Activated CD4-positive, alpha-beta memory T cell treated with anti-CD3 and anti-CD28 coated beads, Interleukin-2, amount 10 ng/mL, durations not matched to agents 7 days and 5 days (primary cell): Measurements from ENCODE around the gene CATSPERB. TPM values are rescaled to one million over a fixed set of nuclear protein-coding genes. Genes with fewer than 3 reads are reported as not detected.
"Not testable (repeated sequence)": the region's sequence is repeated elsewhere in the genome, so short reads cannot be mapped to it uniquely, and the experiment has no call there.

Experiments used
- CTCF ChIA-PET: fragments of 350-600 bp; sonication (Branson Sonifier 250); formaldehyde crosslinking; loops from one replicate; lab custom pipeline; 2021; ENCODE audit warnings: antibody characterized with exemption, inconsistent platforms; lab: Charles Lee
- POLR2A ChIA-PET: fragments of 350-600 bp; sonication (Branson Sonifier 250); formaldehyde crosslinking; loops from one replicate; lab custom pipeline; 2021; ENCODE audit warnings: antibody characterized with exemption; lab: Charles Lee
- DNase-seq: peaks from one replicate; pipeline ENCODE4 v3.0.0-alpha.2; 2020
- H3K27ac Mint-ChIP-seq: one replicate; pipeline ENCODE4 v1.8.0; 2021; ENCODE audit warnings: mild to moderate bottlenecking, mixed read lengths
- H3K27me3 Mint-ChIP-seq: one replicate; pipeline ENCODE4 v1.8.0; 2021; ENCODE audit warnings: mixed read lengths
- H3K36me3 Mint-ChIP-seq: one replicate; pipeline ENCODE4 v1.8.0; 2021; ENCODE audit warnings: low read depth, mixed read lengths
- H3K4me1 Mint-ChIP-seq: one replicate; pipeline ENCODE4 v1.8.0; 2021; ENCODE audit warnings: mixed read lengths
- H3K4me3 Mint-ChIP-seq: one replicate; pipeline ENCODE4 v1.8.0; 2021; ENCODE audit warnings: mild to moderate bottlenecking, mixed read lengths
- H3K9me3 Mint-ChIP-seq: one replicate; pipeline ENCODE4 v1.8.0; 2021; ENCODE audit warnings: mixed read lengths
- total RNA-seq, 2 experiments: library from RNA; stranded (reverse); gene quantifications; one replicate each; pipeline ENCODE4 v1.2.3, GENCODE V29; 2021

Gene CATSPERB
- total RNA-seq, 2 experiments from 2014 or later: 1.8 to 2.5 TPM

DNA sequence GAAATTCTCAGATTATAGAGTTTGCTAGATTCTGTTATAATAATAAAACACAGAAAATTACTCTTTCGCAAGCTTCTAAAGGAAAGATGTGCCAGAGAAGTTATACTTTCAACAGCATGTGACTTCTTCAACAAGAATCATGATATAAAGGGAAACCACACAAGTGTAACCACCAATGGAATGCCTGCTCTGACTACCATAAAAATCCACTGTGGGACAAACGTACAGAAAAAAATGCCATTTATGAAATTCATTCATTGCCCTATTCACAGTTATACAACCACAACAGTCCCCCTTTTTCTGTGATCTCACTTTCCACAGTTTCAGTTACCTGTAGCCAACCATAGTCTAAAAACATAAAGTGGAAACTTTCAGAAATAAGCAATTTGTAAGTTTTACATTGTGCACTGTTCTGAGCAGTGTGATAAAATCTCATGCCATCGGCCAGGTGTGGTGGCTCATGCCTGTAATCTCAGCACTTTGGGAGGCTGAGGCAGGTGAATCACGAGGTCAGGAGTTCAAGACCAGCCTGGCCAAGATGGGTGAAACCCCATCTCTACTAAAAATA lies 3.2 kb downstream of the CATSPERB start:
- Mint-ChIP-seq H3K4me1 (no peaks in the 10 kb centered on the region), H3K36me3 (no peaks in the 10 kb centered on the region), H3K9me3 (no peaks in the 10 kb centered on the region), H3K4me3 (no peak overlapping the region), H3K27me3 (no peaks in the 10 kb centered on the region), H3K27ac (no peak overlapping the region)
- no peak for DNase-seq
- ChIA-PET CTCF (no interaction called here), POLR2A (no interaction called here)

- Mint-ChIP-seq H3K4me1 (no peaks in the 10 kb centered on the region), H3K27ac (no peak overlapping the region), H3K9me3 (no peaks in the 10 kb centered on the region), H3K4me3 (no peak overlapping the region), H3K36me3 (no peaks in the 10 kb centered on the region), H3K27me3 (no peaks in the 10 kb centered on the region)
- POLR2A ChIA-PET: no interaction called here
- CTCF ChIA-PET: no interaction called here
- no peak for DNase-seq
Observed at GRCh38 chr14:91727121-91727520, 4.8 kb downstream of the CATSPERB start.

GRCh38 chr14:91723501-91723900 lies 8.4 kb downstream of the CATSPERB start:
- Mint-ChIP-seq H3K36me3 (no peaks in the 10 kb centered on the region), H3K4me1 (no peaks in the 10 kb centered on the region), H3K9me3 (no peaks in the 10 kb centered on the region), H3K27ac (no peak overlapping the region), H3K4me3 (no peak overlapping the region), H3K27me3 (no peaks in the 10 kb centered on the region)
- ChIA-PET POLR2A (no interaction called here), CTCF (no interaction called here)
- DNase-seq: no peak

- no peak overlapping the region for H3K27ac Mint-ChIP-seq
- no peak for DNase-seq
- ChIA-PET CTCF (no interaction called here), POLR2A (no interaction called here)
- H3K9me3 Mint-ChIP-seq: no peaks in the 10 kb centered on the region
- H3K4me1 Mint-ChIP-seq: no peaks in the 10 kb centered on the region
- no peaks in the 10 kb centered on the region for H3K36me3 Mint-ChIP-seq
- no peaks in the 10 kb centered on the region for H3K27me3 Mint-ChIP-seq
- H3K4me3 Mint-ChIP-seq: no peak overlapping the region
Observed at GRCh38 chr14:91722386-91722785, 9.5 kb downstream of the CATSPERB start.

GRCh38 chr14:91719839-91720238 lies 12.0 kb downstream of the CATSPERB start:
- CTCF ChIA-PET: interaction anchor here (0.6 kb wide), 1 partner anchor 209 kb away, joined by 3 read pairs; no protein-coding TSS in a partner anchor
- no peaks in the 10 kb centered on the region for H3K36me3 Mint-ChIP-seq
- H3K27me3 Mint-ChIP-seq: no peaks in the 10 kb centered on the region
- H3K9me3 Mint-ChIP-seq: no peaks in the 10 kb centered on the region
- peaks cover 2% of the 10 kb centered on the region for H3K4me1 Mint-ChIP-seq
- no peak for DNase-seq
- no peak overlapping the region for H3K4me3 Mint-ChIP-seq
- POLR2A ChIA-PET: no interaction called here
- H3K27ac Mint-ChIP-seq: no peak overlapping the region

DNA sequence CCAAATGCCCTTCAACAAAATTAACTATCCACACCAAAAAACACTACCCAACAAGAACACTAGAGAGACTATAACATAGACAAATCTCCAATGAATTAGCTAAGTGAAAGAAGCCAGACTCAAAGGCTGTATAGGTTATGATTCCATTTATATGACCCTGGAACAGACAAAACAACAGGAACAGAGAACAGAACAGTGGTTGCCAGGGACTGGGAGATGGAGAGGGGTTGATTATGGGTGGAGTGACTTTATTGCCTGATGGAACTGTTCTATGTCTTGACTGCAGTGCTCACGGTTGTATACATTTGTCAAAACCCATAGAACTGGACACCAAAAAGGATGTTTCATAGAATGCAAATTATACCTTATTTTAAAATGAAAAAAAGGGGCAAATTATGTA lies 14.9 kb downstream of the CATSPERB start:
- no peaks in the 10 kb centered on the region for H3K9me3 Mint-ChIP-seq
- ChIA-PET POLR2A (interaction anchor here (0.7 kb wide), 1 partner anchor 496 kb away, joined by 3 read pairs; no protein-coding TSS in a partner anchor), CTCF (interaction anchor here (1.6 kb wide), 1 partner anchor 194 kb away, joined by 8 read pairs; no protein-coding TSS in a partner anchor)
- no peaks in the 10 kb centered on the region for H3K36me3 Mint-ChIP-seq
- no peak for DNase-seq
- H3K4me3 Mint-ChIP-seq: no peak overlapping the region
- H3K27ac Mint-ChIP-seq: no peak overlapping the region
- no peaks in the 10 kb centered on the region for H3K27me3 Mint-ChIP-seq
- peaks cover 5% of the 10 kb centered on the region for H3K4me1 Mint-ChIP-seq

- peak overlapping the region; percentile 72 for H3K27ac Mint-ChIP-seq
- H3K4me1 Mint-ChIP-seq: peaks cover 5% of the 10 kb centered on the region
- H3K4me3 Mint-ChIP-seq: no peak overlapping the region
- no peaks in the 10 kb centered on the region for H3K36me3 Mint-ChIP-seq
- H3K9me3 Mint-ChIP-seq: peaks cover 2% of the 10 kb centered on the region
- ChIA-PET CTCF (interaction anchor here (0.9 kb wide), 1 partner anchor 282 kb away, joined by 5 read pairs; no protein-coding TSS in a partner anchor), POLR2A (no interaction called here)
- peak; percentile 51 for DNase-seq
- no peaks in the 10 kb centered on the region for H3K27me3 Mint-ChIP-seq
Observed at GRCh38 chr14:91714805-91715204, 17.1 kb downstream of the CATSPERB start.

GRCh38 chr14:91708795-91709194 lies 23.1 kb downstream of the CATSPERB start:
- no peak overlapping the region for H3K4me3 Mint-ChIP-seq
- no peaks in the 10 kb centered on the region for H3K4me1 Mint-ChIP-seq
- DNase-seq: no peak
- H3K27me3 Mint-ChIP-seq: no peaks in the 10 kb centered on the region
- H3K27ac Mint-ChIP-seq: no peak overlapping the region
- no peaks in the 10 kb centered on the region for H3K36me3 Mint-ChIP-seq
- peaks cover 4% of the 10 kb centered on the region for H3K9me3 Mint-ChIP-seq
- POLR2A ChIA-PET: no interaction called here
- CTCF ChIA-PET: no interaction called here

DNA sequence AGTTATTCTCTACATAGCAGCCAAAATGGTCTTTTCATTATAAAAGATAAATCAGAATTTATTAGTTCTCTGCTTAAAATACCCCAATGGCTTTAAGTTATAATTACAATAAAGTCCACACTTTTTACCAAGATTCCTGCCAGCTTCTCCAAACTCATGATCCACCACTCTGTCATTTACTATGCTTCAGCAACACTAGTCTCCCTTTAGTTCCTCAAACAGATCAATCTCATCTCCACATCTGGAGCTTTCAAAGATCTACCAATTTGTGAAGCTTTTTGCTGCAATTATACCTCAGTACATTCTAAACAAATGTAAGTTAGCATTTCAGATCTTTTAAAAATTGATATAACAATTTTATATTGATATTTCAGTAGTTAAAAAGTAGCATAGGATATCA lies 24.9 kb downstream of the CATSPERB start:
- ChIA-PET POLR2A (no interaction called here), CTCF (interaction anchor here (0.7 kb wide), 1 partner anchor 48 kb away, joined by 3 read pairs; no protein-coding TSS in a partner anchor)
- DNase-seq: no peak
- H3K4me3 Mint-ChIP-seq: no peak overlapping the region
- H3K4me1 Mint-ChIP-seq: no peaks in the 10 kb centered on the region
- no peaks in the 10 kb centered on the region for H3K27me3 Mint-ChIP-seq
- H3K9me3 Mint-ChIP-seq: peaks cover 4% of the 10 kb centered on the region
- H3K36me3 Mint-ChIP-seq: no peaks in the 10 kb centered on the region
- no peak overlapping the region for H3K27ac Mint-ChIP-seq

GRCh38 chr14:91694643-91695042 lies 37.2 kb downstream of the CATSPERB start:
- H3K27me3 Mint-ChIP-seq: peaks cover 10% of the 10 kb centered on the region
- DNase-seq: no peak
- H3K36me3 Mint-ChIP-seq: peaks cover 5% of the 10 kb centered on the region
- H3K4me3 Mint-ChIP-seq: no peak overlapping the region
- peaks cover 10% of the 10 kb centered on the region for H3K9me3 Mint-ChIP-seq
- POLR2A ChIA-PET: no interaction called here
- CTCF ChIA-PET: no interaction called here
- no peak overlapping the region for H3K27ac Mint-ChIP-seq
- H3K4me1 Mint-ChIP-seq: peaks cover 3% of the 10 kb centered on the region

GRCh38 chr14:91693346-91693745 lies 38.5 kb downstream of the CATSPERB start:
- Mint-ChIP-seq H3K36me3 (peaks cover 5% of the 10 kb centered on the region), H3K27ac (no peak overlapping the region), H3K4me3 (no peak overlapping the region), H3K27me3 (peaks cover 10% of the 10 kb centered on the region), H3K9me3 (peaks cover 12% of the 10 kb centered on the region), H3K4me1 (peaks cover 3% of the 10 kb centered on the region)
- no peak for DNase-seq
- POLR2A ChIA-PET: no interaction called here
- CTCF ChIA-PET: no interaction called here

DNA sequence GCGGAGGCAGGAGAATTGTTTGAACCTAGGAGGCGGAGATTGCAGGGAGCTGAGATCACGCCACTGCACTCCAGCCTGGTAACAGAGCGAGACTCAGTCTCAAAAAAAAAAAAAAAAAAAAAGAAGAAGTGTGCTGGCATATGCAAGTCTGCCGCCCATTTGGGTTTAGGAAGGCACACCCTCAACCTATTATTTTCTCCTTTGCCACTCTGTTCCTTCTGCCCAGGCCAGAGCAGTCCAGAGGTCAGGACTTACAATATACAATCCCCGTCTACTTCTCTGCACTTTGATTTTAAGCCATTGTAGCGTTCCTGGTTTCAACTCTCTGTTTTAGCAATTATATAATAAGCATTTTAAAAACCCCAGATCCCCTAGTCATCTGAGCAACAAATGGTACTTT lies 39.8 kb downstream of the CATSPERB start:
- Mint-ChIP-seq H3K36me3 (peaks cover 5% of the 10 kb centered on the region), H3K4me3 (no peak overlapping the region), H3K27ac (no peak overlapping the region), H3K9me3 (peaks cover 12% of the 10 kb centered on the region), H3K4me1 (peaks cover 3% of the 10 kb centered on the region), H3K27me3 (peaks cover 9% of the 10 kb centered on the region)
- CTCF ChIA-PET: interaction anchor here (0.7 kb wide), 1 partner anchor 629 kb away, joined by 3 read pairs; no protein-coding TSS in a partner anchor
- POLR2A ChIA-PET: no interaction called here
- DNase-seq: no peak

GRCh38 chr14:91689608-91690007 lies 42.3 kb downstream of the CATSPERB start:
- peaks cover 5% of the 10 kb centered on the region for H3K36me3 Mint-ChIP-seq
- ChIA-PET POLR2A (no interaction called here), CTCF (no interaction called here)
- H3K4me3 Mint-ChIP-seq: no peak overlapping the region
- H3K27ac Mint-ChIP-seq: no peak overlapping the region
- DNase-seq: no peak
- H3K9me3 Mint-ChIP-seq: peaks cover 12% of the 10 kb centered on the region
- no peaks in the 10 kb centered on the region for H3K27me3 Mint-ChIP-seq
- H3K4me1 Mint-ChIP-seq: peaks cover under 1% of the 10 kb centered on the region

GRCh38 chr14:91687436-91687835 lies 44.5 kb downstream of the CATSPERB start:
- CTCF ChIA-PET, DNase-seq, H3K4me1 Mint-ChIP-seq, H3K4me3 Mint-ChIP-seq, H3K27me3 Mint-ChIP-seq, H3K36me3 Mint-ChIP-seq, POLR2A ChIA-PET, H3K27ac Mint-ChIP-seq: not testable (repeated sequence)
- peaks cover 12% of the 10 kb centered on the region for H3K9me3 Mint-ChIP-seq
